Tongue (tissue), 2 donors: ENCODE measurements around the gene TFF2. TPM values are rescaled to one million over a fixed set of nuclear protein-coding genes. Genes with fewer than 3 reads are reported as not detected.

Source experiments
- DNase-seq: peaks from one replicate; pipeline ENCODE4 v3.0.0-alpha.2; 2015
- total RNA-seq: library from RNA; depleted of rRNA; stranded (reverse); fragments of >200 nt; gene quantifications from one replicate; pipeline ENCODE4 v1.2.3, GENCODE V29; 2014

Gene TFF2
- total RNA-seq, 1 donor from 2014 or later, result not detected

GRCh38 chr21:42366292-42367010, 15.7 kb upstream of the TFF2 start, which contains the start of gene TFF1:
Gene TFF1, minus strand, starts transcription at chr21:42366535. Its CDS starts 40 bp downstream, at chr21:42366495.
- DNase-seq, result no peak

GRCh38 chr21:42365770-42366169, 15.0 kb upstream of the TFF2 start:
- DNase-seq, result no peak

- no peak for DNase-seq
These were observed 13.6 kb upstream of the TFF2 start for GRCh38 chr21:42364304-42364865.

- no peak for DNase-seq
These were observed 12.5 kb upstream of the TFF2 start for GRCh38 chr21:42363312-42363711.

- no peak for DNase-seq
These were observed 11.9 kb upstream of the TFF2 start for GRCh38 chr21:42362700-42363099.

GRCh38 chr21:42362198-42362597, 11.4 kb upstream of the TFF2 start:
- no peak for DNase-seq

GRCh38 chr21:42361286-42361685, 10.5 kb upstream of the TFF2 start:
- DNase-seq, result no peak

- DNase-seq, result no peak
These were observed 9.5 kb upstream of the TFF2 start for GRCh38 chr21:42360317-42360716.

- no peak for DNase-seq
These were observed 8.1 kb upstream of the TFF2 start for GRCh38 chr21:42358937-42359336.

GRCh38 chr21:42358261-42358660, 7.5 kb upstream of the TFF2 start:
- DNase-seq, result no peak

GRCh38 chr21:42357307-42357706, 6.5 kb upstream of the TFF2 start:
- DNase-seq, result no peak

GRCh38 chr21:42356650-42357049, 5.9 kb upstream of the TFF2 start:
- no peak for DNase-seq

- DNase-seq, result no peak
These were observed 5.3 kb upstream of the TFF2 start for GRCh38 chr21:42356046-42356445.

GRCh38 chr21:42353623-42354022, 2.8 kb upstream of the TFF2 start:
- no peak for DNase-seq

GRCh38 chr21:42352441-42353095, 1.8 kb upstream of the TFF2 start:
- no peak for DNase-seq

- no peak for DNase-seq
These were observed 1.0 kb upstream of the TFF2 start for GRCh38 chr21:42351626-42352440.

- DNase-seq, result no peak
These were observed 380 bp downstream of the TFF2 start for GRCh38 chr21:42350318-42350910.

GRCh38 chr21:42349420-42350317, 1.1 kb downstream of the TFF2 start:
- no peak for DNase-seq

GRCh38 chr21:42348762-42349161, 2.0 kb downstream of the TFF2 start:
- DNase-seq, result no peak

GRCh38 chr21:42347601-42348327, 3.0 kb downstream of the TFF2 start:
- no peak for DNase-seq
